Prostate gland (tissue), 1 donor: ENCODE measurements around the gene WDR13.

ENCODE experiments used
- POLR2A ChIP-seq: fragments of 450-650 bp; IDR thresholded peaks from one replicate; pipeline ENCODE4 v1.6.1; 2016; ENCODE audit warnings: antibody characterized with exemption, mild to moderate bottlenecking
- POLR2AphosphoS5 ChIP-seq: sonication (generic); formaldehyde crosslinking; IDR thresholded peaks from one replicate; pipeline ENCODE4 v1.6.1; 2017; ENCODE audit warnings: antibody characterized with exemption

DNA sequence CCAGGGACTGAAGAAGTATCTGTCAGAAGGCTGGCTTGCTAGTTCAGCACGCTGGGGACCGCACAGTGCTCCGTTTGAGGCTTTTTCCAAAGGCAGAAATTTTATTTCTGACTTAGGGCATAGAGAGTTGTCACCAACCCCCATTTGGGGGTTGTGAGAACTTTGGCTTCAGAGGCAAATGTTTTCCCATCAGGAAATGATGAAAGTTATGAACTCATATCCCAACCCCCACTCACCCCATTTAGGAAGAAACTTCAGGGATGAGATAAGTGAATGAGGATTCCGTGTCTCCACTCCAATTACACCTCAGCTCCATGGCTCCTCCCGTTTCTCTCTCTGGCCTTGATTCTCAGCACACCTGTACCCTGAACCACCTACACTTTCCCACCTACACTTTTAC, 4.3 kb upstream of the WDR13 start:
- TF ChIP-seq POLR2AphosphoS5, result no peak
- no peak for TF ChIP-seq POLR2A
